H1 (cell line): ENCODE data around the gene ST14. TPM values are rescaled to one million over a fixed set of nuclear protein-coding genes. Genes with fewer than 3 reads are reported as not detected.

Experiments
- CTCF ChIA-PET: fragments of 300-600 bp; sonication (Branson Sonifier 250); formaldehyde crosslinking; loops from one replicate; lab custom pipeline; 2021; ENCODE audit not compliant: partially characterized antibody; lab: Charles Lee
- POLR2A ChIA-PET: fragments of 300-600 bp; sonication (Branson Sonifier 250); formaldehyde crosslinking; loops from one replicate; lab custom pipeline; 2021; ENCODE audit warnings: inconsistent platforms; ENCODE audit not compliant: partially characterized antibody; lab: Charles Lee
- DNase-seq, 2 experiments: peaks; one replicate each; pipeline versions ENCODE4 v3.0.0 to v3.0.0-alpha.2; 2010 to 2022; ENCODE audit warnings: low spot score in 2 of 2, low read depth in 1 of 2, mixed read lengths in 1 of 2
- FAIRE-seq: peaks from 2 replicates; lab custom pipeline; 2011; peaks lifted over from hg19 to GRCh38; lab: Jason Lieb, UNC
- H2AFZ ChIP-seq: 2 replicates; pipeline ENCODE4 v1.8.1; 2012; ENCODE audit warnings: low read length, inconsistent platforms
- H2AK5ac ChIP-seq: 2 replicates; pipeline ENCODE4 v1.6.1; 2013; ENCODE audit warnings: low read depth, low read length
- H2BK120ac ChIP-seq: replicated peaks from 2 replicates; pipeline ENCODE3; 2013; ENCODE audit warnings: low read depth, low read length, inconsistent platforms
- H2BK12ac ChIP-seq: 2 replicates; pipeline ENCODE4 v1.6.1; 2013; ENCODE audit warnings: low read depth, low read length
- H2BK15ac ChIP-seq: 2 replicates; pipeline ENCODE4 v1.6.1; 2013; ENCODE audit warnings: low read length
- H2BK20ac ChIP-seq: 2 replicates; pipeline ENCODE4 v1.6.1; 2013; ENCODE audit warnings: low read length
- H2BK5ac ChIP-seq: 2 replicates; pipeline ENCODE4 v1.6.1; 2013; ENCODE audit warnings: low read depth, low read length
- H3K14ac ChIP-seq: 2 replicates; pipeline ENCODE4 v1.6.1; 2013; ENCODE audit warnings: inconsistent platforms; ENCODE audit not compliant: insufficient read length
- H3K18ac ChIP-seq: 2 replicates; pipeline ENCODE4 v1.6.1; 2013; ENCODE audit warnings: low read length; ENCODE audit errors: extremely low read depth
- H3K23ac ChIP-seq: 2 replicates; pipeline ENCODE4 v1.6.1; 2013; ENCODE audit warnings: inconsistent platforms; ENCODE audit not compliant: insufficient read length
- H3K23me2 ChIP-seq: 2 replicates; pipeline ENCODE4 v1.6.1; 2013; ENCODE audit warnings: low read depth, low read length
- H3K27ac ChIP-seq: 2 replicates; pipeline ENCODE4 v1.6.1; 2011; ENCODE audit warnings: low read depth, low read length, inconsistent platforms
- H3K27me3 ChIP-seq, 4 experiments: replicated peaks in 1 of 4; 1 replicate in 1 of 4; 2 replicates in 3 of 4; pipeline versions ENCODE4 v1.6.1 to v1.8.1; 2011 to 2013; ENCODE audit warnings: low read length in 3 of 4, mild to moderate bottlenecking in 3 of 4, inconsistent platforms in 2 of 4, mixed read lengths in 2 of 4, moderate library complexity in 1 of 4; ENCODE audit not compliant: control insufficient read depth in 3 of 4, insufficient read depth in 3 of 4; ENCODE audit errors: extremely low read depth in 1 of 4
- H3K36me3 ChIP-seq, 4 experiments: 2 replicates each; pipeline versions ENCODE4 v1.6.1 to v1.8.1; 2011 to 2013; ENCODE audit warnings: mild to moderate bottlenecking in 4 of 4, low read length in 3 of 4, moderate library complexity in 2 of 4, control low read depth in 1 of 4, inconsistent platforms in 1 of 4; ENCODE audit not compliant: insufficient read depth in 4 of 4, control insufficient read depth in 2 of 4
- H3K4ac ChIP-seq: replicated peaks from 2 replicates; pipeline ENCODE3; 2013; ENCODE audit warnings: low read length, low read depth, mixed read lengths, inconsistent platforms; ENCODE audit not compliant: insufficient read length
- H3K4me1 ChIP-seq, 4 experiments: replicated peaks in 1 of 4; 1 replicate in 1 of 4; 2 replicates in 3 of 4; pipeline versions ENCODE4 v1.6.1 to v1.8.1; 2011 to 2013; ENCODE audit warnings: low read length in 3 of 4, inconsistent platforms in 2 of 4, mixed read lengths in 1 of 4; ENCODE audit not compliant: insufficient read depth in 4 of 4, control insufficient read depth in 3 of 4
- H3K4me2 ChIP-seq, 2 experiments: 2 replicates each; pipeline versions ENCODE4 v1.6.1 to v1.8.1; 2011 to 2013; ENCODE audit warnings: low read depth in 2 of 2, low read length in 2 of 2, control low read depth in 1 of 2, inconsistent platforms in 1 of 2, mild to moderate bottlenecking in 1 of 2; ENCODE audit not compliant: insufficient read depth in 1 of 2
- H3K4me3 ChIP-seq, 4 experiments: fragments of 200-600, 300-600 bp in 1 of 4; sonication (generic), shearing (Covaris generic), sonication (Bioruptor Twin) in 1 of 4; 2 replicates each; pipeline versions ENCODE4 v1.5.1 to v1.8.1; 2011 to 2016; ENCODE audit warnings: low read length in 4 of 4, low read depth in 3 of 4, control low read depth in 2 of 4, inconsistent platforms in 2 of 4, mild to moderate bottlenecking in 2 of 4, mixed read lengths in 1 of 4, moderate library complexity in 1 of 4; ENCODE audit not compliant: insufficient read depth in 2 of 4; ENCODE audit errors: extremely low read depth in 1 of 4
- H3K56ac ChIP-seq: replicated peaks from 2 replicates; pipeline ENCODE3; 2013; ENCODE audit warnings: low read depth, mild to moderate bottlenecking, mixed read lengths, low read length, inconsistent platforms; ENCODE audit not compliant: insufficient read length
- H3K79me1 ChIP-seq: 2 replicates; pipeline ENCODE4 v1.6.1; 2013; ENCODE audit warnings: low read depth, low read length, control low read depth
- H3K79me2 ChIP-seq, 2 experiments: 2 replicates each; pipeline versions ENCODE4 v1.6.1 to v1.8.1; 2012 to 2013; ENCODE audit warnings: low read length in 2 of 2, mild to moderate bottlenecking in 2 of 2, inconsistent platforms in 1 of 2; ENCODE audit not compliant: insufficient read depth in 2 of 2, control insufficient read depth in 1 of 2
- H3K9ac ChIP-seq, 4 experiments: replicated peaks in 1 of 4; 1 replicate in 1 of 4; 2 replicates in 3 of 4; pipeline versions ENCODE4 v1.6.1 to v1.8.1; 2011 to 2013; ENCODE audit warnings: low read depth in 3 of 4, low read length in 3 of 4, control low read depth in 2 of 4, mild to moderate bottlenecking in 2 of 4, moderate library complexity in 2 of 4, inconsistent platforms in 1 of 4; ENCODE audit errors: extremely low read depth in 1 of 4
- H3K9me3 ChIP-seq, 2 experiments: 2 replicates each; pipeline versions ENCODE4 v1.6.1 to v1.8.1; 2012 to 2013; ENCODE audit warnings: mild to moderate bottlenecking in 2 of 2, moderate library complexity in 2 of 2, control low read depth in 1 of 2, inconsistent platforms in 1 of 2, low read depth in 1 of 2, low read length in 1 of 2, mixed read lengths in 1 of 2; ENCODE audit not compliant: insufficient read depth in 2 of 2
- H4K20me1 ChIP-seq, 2 experiments: replicated peaks in 1 of 2; 2 replicates each; pipeline versions ENCODE3 to v1.8.1; 2011 to 2013; ENCODE audit warnings: inconsistent platforms in 2 of 2, low read length in 2 of 2, mild to moderate bottlenecking in 1 of 2; ENCODE audit not compliant: insufficient read depth in 2 of 2, control insufficient read depth in 1 of 2
- H4K5ac ChIP-seq: 2 replicates; pipeline ENCODE4 v1.6.1; 2013; ENCODE audit warnings: low read length, low read depth, mixed read lengths, inconsistent platforms; ENCODE audit not compliant: insufficient read length
- H4K8ac ChIP-seq: 2 replicates; pipeline ENCODE4 v1.8.0; 2013; ENCODE audit warnings: mild to moderate bottlenecking, moderate library complexity, low read length, inconsistent platforms; ENCODE audit not compliant: insufficient read depth; ENCODE audit errors: extremely low read depth
- H4K91ac ChIP-seq: replicated peaks from 2 replicates; pipeline ENCODE3; 2013; ENCODE audit warnings: low read length, mixed read lengths, inconsistent platforms; ENCODE audit not compliant: insufficient read length
- BACH1 ChIP-seq: IDR thresholded peaks from 2 replicates; pipeline ENCODE4 v1.6.1; 2012; ENCODE audit warnings: low read length, improper control_type of control experiment
- BCL11A ChIP-seq, 2 experiments: IDR thresholded peaks; one replicate each; pipeline ENCODE4 v1.6.1; 2011; ENCODE audit warnings: low read depth in 2 of 2, low read length in 2 of 2, mild to moderate bottlenecking in 2 of 2
- CBX8 ChIP-seq: fragments of 300-800, 300-1000 bp; sonication (generic); IDR thresholded peaks from 2 replicates; pipeline ENCODE4 v1.7.1; 2016; ENCODE audit warnings: low read depth, low read length, borderline replicate concordance
- CREB1 ChIP-seq: IDR thresholded peaks from 2 replicates; pipeline ENCODE4 v1.6.1; 2012; ENCODE audit warnings: inconsistent platforms
- CTCF ChIP-seq, 3 experiments: IDR thresholded peaks; 1 replicate in 2 of 3; 2 replicates in 1 of 3; pipeline versions ENCODE4 v1.5.1 to v1.6.1; 2011; ENCODE audit warnings: low read length in 3 of 3, mild to moderate bottlenecking in 3 of 3, inconsistent platforms in 2 of 3, low read depth in 1 of 3, moderate library complexity in 1 of 3; ENCODE audit not compliant: insufficient read depth in 1 of 3; ENCODE audit errors: control extremely low read depth in 1 of 3
- KDM4A ChIP-seq: IDR thresholded peaks from one replicate; pipeline ENCODE4 v1.7.1; 2012; ENCODE audit warnings: low read depth, mild to moderate bottlenecking, moderate library complexity, low read length, inconsistent platforms; ENCODE audit not compliant: severe bottlenecking
- MAX ChIP-seq: IDR thresholded peaks from 2 replicates; pipeline ENCODE4 v1.6.1; 2012; ENCODE audit warnings: inconsistent platforms
- SRF ChIP-seq: IDR thresholded peaks from 2 replicates; pipeline ENCODE4 v1.6.1; 2011; ENCODE audit warnings: mild to moderate bottlenecking, low read depth, low read length, moderate library complexity
- SUZ12 ChIP-seq: fragments of 200-600 bp; sonication (generic); IDR thresholded peaks from 2 replicates; pipeline ENCODE4 v1.6.1; 2012; ENCODE audit warnings: mild to moderate bottlenecking, inconsistent platforms, low read length, moderate library complexity, mixed read lengths
- WGBS, 2 experiments: shearing (Covaris generic) in 1 of 2; methylation state at CpG; one replicate each; pipeline versions ENCODE4 v1.1.6 to v1.1.7; 2013 to 2015; ENCODE audit warnings: low lambda C conversion rate in 2 of 2, mixed read lengths in 2 of 2, inconsistent platforms in 1 of 2, low coverage in 1 of 2, missing lambda C conversion rate in 1 of 2; ENCODE audit not compliant: insufficient replicate concordance in 2 of 2, insufficient coverage in 1 of 2, insufficient read length in 1 of 2; ENCODE audit errors: extremely low coverage in 1 of 2, missing lambda C conversion rate in 1 of 2; 5-methylcytosine and 5-hydroxymethylcytosine counted together
- polyA plus RNA-seq, 7 experiments: library from polyadenylated mRNA; depleted of rRNA in 3 of 7; stranded (reverse) in 5 of 7; unstranded in 2 of 7; fragments of >200 nt in 5 of 7; fragments of 200-250 nt in 2 of 7; gene quantifications; 1 replicate in 5 of 7; 2 replicates in 1 of 7; 4 replicates in 1 of 7; pipeline versions ENCODE4 v1.2.1 to v1.2.3, GENCODE V29; 2011 to 2013; ENCODE audit warnings: missing spikeins in 2 of 7, mixed read lengths in 2 of 7
- total RNA-seq: library from RNA; stranded (reverse); fragmentation: NEBNext Ultra II Directional; extraction: Animal tissue kit (Norgen Biotek cat#: 25700); gene quantifications from 2 replicates; pipeline ENCODE4 v1.2.1, GENCODE V29; 2021

ST14 gene
- total and polyA plus RNA-seq, 2 of the 8 experiments (the other 6 are each of a cell fraction or from before 2014, with no cell fraction given), result 22.4 to 24.9 TPM

- no peak for FAIRE-seq
- POLR2A ChIA-PET, result interaction anchor here (0.8 kb wide), 1 partner anchor 12 kb away, joined by 3 read pairs; no protein-coding TSS in a partner anchor
- H3K4me2 ChIP-seq, result no peak overlapping the region
- TF ChIP-seq CBX8, result no peak
- peak in 1 of 3 experiments; percentile 9; a peak in 1 of 4 replicates for TF ChIP-seq CTCF (IDR thresholded peaks at IDR 0.05; ENCODE audit: control extremely low read depth in 1 of 3, insufficient read depth in 1 of 3, low read depth in 1 of 3, low read length in 3 of 3)
- no peak for TF ChIP-seq SUZ12
- no peak for TF ChIP-seq BACH1
- no peak for TF ChIP-seq KDM4A
- no peak for TF ChIP-seq BCL11A (IDR thresholded peaks at IDR 0.05; ENCODE audit: low read depth in 2 of 2, low read length in 2 of 2)
- 0 out of 2 replicates have a peak, but pooled peaks have one; percentile 33 for TF ChIP-seq MAX
- TF ChIP-seq CREB1, result no peak
- no peak for TF ChIP-seq SRF
Observed at GRCh38 chr11:130163346-130164220, 4.0 kb downstream of the ST14 start.

More at GRCh38 chr11:130163346-130164220, 4.0 kb downstream of the ST14 start:
- DNase-seq, result no peak
- CTCF ChIA-PET, result interaction anchor here (0.6 to 1.2 kb wide), 3 partner anchors 8 to 17 kb away, joined by 3 read pairs; no protein-coding TSS in a partner anchor
- Histone ChIP-seq H2BK5ac (no peak overlapping the region), H3K4ac (no peak overlapping the region), H3K79me2 (no peaks in the 10 kb centered on the region), H3K56ac (no peak overlapping the region), H4K8ac (no peak overlapping the region), H3K14ac (no peak overlapping the region), H3K4me3 (no peak overlapping the region), H2BK20ac (no peak overlapping the region), H3K27me3 (peaks cover 4 to 52% (median 41%) of the 10 kb centered on the region in 4 experiments), H2BK12ac (no peak overlapping the region), H3K27ac (no peak overlapping the region), H4K5ac (no peak overlapping the region), H4K91ac (no peak overlapping the region), H2BK120ac (no peak overlapping the region), H3K9ac (no peak overlapping the region), H3K9me3 (no peaks in the 10 kb centered on the region), H2BK15ac (no peak overlapping the region), H3K36me3 (no peaks in the 10 kb centered on the region), H2AK5ac (no peak overlapping the region), H2AFZ (no peak overlapping the region), H3K23ac (no peak overlapping the region), H3K79me1 (no peaks in the 10 kb centered on the region; the same call in none of the 2 replicates), H4K20me1 (peaks cover 0 to 4% of the 10 kb centered on the region in 2 experiments), H3K18ac (no peak overlapping the region), H3K23me2 (peaks cover 4% of the 10 kb centered on the region; the same call in 1 of the 2 replicates), H3K4me1 (peaks cover 0 to 23% (median 11%) of the 10 kb centered on the region in 4 experiments; a peak in 6 of 7 replicates)
- WGBS, 2 experiments, result 82% methylated on average over 10 of the region's 13 CpGs; no CpG with 5 or more reads in 1 of the 2 experiments
